Measurements from ENCODE around the gene TGFBR3.

- TF ChIP-seq, protein P1, sequence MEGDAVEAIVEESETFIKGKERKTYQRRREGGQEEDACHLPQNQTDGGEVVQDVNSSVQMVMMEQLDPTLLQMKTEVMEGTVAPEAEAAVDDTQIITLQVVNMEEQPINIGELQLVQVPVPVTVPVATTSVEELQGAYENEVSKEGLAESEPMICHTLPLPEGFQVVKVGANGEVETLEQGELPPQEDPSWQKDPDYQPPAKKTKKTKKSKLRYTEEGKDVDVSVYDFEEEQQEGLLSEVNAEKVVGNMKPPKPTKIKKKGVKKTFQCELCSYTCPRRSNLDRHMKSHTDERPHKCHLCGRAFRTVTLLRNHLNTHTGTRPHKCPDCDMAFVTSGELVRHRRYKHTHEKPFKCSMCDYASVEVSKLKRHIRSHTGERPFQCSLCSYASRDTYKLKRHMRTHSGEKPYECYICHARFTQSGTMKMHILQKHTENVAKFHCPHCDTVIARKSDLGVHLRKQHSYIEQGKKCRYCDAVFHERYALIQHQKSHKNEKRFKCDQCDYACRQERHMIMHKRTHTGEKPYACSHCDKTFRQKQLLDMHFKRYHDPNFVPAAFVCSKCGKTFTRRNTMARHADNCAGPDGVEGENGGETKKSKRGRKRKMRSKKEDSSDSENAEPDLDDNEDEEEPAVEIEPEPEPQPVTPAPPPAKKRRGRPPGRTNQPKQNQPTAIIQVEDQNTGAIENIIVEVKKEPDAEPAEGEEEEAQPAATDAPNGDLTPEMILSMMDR (optimal IDR thresholded peaks at IDR 0.05 in 1 of 3, IDR thresholded peaks at IDR 0.05 in 1 of 3, conservative IDR thresholded peaks at IDR 0.05 in 1 of 3; ENCODE audit: extremely low read depth in 1 of 3, insufficient read depth in 2 of 3, low read length in 3 of 3) = no peak
- no peak for TF ChIP-seq EZH2 (IDR thresholded peaks at IDR 0.05; ENCODE audit: low read length)
These were observed 184.5 kb downstream of the TGFBR3 start for GRCh38 chr1:91701472-91701869.

Data from keratinocyte (primary cell).